DLD1 (cell line): Measurements from ENCODE around the gene ONECUT3.
"Not testable (repeated sequence)": the region's sequence is repeated elsewhere in the genome, so short reads cannot be mapped to it uniquely, and the experiment has no call there.

ENCODE experiments used
- in situ Hi-C: cut with HindIII; loops from 2 replicates; pipeline ENCODE4 v1.10.0; 2017; ENCODE audit warnings: low sequenced_read_pairs

Gene ONECUT3

GRCh38 chr19:1790054-1790792 lies 36.9 kb downstream of the ONECUT3 start:
- in situ Hi-C loops = no loop called here

DNA sequence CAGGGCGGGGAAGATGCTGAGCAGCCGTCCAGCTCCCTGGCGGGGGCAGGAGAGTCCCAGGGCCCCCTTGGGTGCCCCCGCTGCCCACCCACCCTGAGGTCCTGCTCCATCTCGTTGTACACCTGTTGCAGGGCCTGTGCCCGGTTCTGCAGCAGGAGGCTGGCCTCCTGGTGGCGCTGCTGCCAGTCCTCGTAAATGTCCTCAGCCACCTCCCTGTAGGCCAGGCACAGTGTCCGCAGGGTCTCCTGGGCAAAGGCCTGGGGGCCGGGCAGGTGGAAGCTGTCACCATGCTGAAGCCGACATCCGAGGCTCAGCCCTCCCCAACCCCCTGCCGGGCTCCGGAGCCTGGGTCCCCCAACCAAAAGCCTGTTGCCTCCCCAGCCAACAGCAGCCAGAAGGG lies 38.6 kb downstream of the ONECUT3 start:
- in situ Hi-C loops = no loop called here

DNA sequence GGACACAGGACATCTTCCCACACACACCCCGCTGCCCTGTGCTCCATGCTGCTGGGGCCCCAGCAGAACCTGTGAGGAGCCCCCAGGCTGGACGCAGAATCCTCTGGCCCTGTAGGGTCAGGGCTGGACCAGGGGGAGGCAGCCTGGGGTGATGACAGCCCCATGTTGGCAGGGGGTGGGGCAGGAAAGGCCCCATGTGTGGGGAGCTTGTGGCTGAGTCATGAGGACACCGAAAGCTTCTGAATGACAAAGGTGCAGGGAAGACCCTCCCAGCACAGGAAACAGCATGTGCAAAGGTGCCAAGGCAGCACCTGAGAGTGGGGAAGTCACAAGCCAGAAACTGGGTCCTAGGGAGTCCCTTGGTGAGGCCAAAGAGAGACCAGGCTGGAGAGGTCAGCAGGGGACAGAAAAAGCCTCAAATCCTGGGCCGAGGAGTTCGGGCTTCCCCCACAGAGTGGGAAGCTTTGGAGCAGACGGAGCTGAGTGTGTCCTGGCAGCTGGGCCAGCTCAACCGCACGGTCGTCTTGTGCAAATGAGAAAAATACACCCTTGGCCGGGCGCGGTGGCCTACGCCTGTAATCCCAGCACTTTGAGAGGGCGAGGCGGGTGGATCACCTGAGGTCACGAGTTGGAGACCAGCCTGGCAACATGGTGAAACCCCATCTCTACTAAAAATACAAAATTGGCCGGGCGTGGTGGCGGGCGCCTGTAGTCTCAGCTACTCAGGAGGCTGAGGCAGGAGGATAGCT lies 41.3 kb downstream of the ONECUT3 start:
- in situ Hi-C loops = no loop called here

DNA sequence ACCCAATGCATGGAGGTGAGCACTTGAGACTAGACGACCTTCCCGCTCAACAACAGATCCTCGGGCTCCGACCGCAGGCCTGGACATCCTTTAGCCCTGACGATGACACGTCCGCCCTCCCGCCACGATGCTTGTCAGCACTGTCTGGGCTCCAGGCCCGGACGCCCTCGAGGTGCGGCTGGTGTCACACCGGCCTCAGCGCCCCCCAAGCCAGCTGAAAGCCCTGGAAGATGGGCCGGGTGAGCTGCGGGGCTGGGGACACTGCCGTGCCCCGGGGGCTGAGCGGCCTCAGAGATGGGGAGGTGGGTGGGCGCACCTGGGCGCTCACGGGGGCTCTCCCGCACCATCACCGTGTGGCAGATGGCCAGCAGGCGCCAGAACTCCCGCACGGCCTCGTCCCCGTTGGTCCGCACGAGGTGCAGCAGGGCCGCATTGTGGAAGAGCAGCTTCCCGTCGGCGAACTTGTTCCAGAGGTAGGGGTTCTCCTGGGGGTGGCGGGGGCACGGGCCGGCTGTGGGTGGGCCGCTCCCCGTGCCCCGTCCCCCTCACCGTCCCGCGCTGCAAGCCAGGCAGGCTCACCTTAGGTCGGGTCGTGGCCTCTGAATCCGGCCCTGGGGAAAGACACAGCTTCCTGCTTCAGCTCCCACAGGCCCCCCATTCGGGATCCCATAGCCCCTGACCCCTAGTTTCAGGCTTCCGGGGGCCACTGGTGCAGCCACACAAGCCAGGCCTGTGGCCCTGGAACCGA lies 43.3 kb downstream of the ONECUT3 start:
- in situ Hi-C loops = no loop called here

DNA sequence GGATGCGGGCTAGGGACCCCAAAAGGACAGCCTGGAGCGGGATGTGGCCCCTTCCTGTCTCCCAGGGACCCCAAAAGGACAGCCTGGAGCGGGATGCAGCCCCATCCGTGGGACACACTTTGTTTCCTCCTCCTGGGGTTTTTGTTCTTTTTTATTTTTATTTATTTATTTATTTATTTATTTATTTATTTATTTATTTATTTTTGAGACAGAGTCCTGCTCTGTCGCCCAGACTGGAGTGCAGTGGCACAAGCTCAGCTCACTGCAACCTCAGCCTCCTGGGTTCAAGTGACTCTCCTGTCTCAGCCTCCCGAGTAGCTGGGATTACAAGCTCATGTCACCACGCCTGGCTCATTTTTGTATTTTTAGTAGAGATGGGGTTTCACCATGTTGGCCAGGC lies 44.0 kb downstream of the ONECUT3 start:
- in situ Hi-C loops = not testable (repeated sequence)

GRCh38 chr19:1799695-1800342 lies 46.5 kb downstream of the ONECUT3 start:
- in situ Hi-C loops = no loop called here

GRCh38 chr19:1804858-1805257 lies 51.6 kb downstream of the ONECUT3 start:
- in situ Hi-C loops = no loop called here

DNA sequence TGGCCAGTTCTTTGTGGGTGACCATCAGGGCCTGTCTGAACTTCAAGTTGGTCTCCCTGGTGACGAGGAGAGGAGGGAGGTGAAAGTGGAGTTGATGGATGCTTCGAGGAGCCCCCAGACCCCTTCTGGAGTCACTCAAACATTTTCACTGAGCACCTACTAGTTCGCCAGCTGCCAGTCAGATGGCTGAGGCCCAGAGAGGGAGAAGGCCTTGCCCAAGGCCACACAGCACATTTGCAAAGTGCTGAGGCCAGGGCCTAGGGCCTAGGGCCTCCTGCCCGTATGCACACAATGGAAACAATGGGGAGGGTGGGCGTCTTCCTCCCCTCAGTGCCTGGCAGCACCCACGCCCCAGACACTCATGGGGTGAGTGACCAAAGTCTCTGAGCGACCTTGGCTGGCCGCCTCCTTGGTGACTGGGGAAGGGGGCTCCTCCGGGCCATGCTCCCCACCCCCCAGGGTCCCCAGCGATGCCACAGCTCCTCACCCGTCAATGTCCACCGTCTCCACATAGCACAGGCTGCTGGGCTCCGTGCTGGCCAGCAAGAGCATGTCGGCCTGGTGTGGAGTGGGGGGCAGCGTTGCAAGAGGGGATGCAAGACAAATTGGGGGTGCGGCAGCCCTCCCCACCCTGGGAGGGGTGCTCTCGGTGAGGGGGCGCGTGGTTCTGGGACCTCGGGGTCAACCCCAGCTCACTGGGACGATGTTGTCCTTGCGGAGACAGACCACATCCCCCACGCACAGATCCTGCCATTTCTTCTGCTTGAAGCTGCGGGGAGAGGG lies 52.3 kb downstream of the ONECUT3 start:
- in situ Hi-C loops = no loop called here

- in situ Hi-C loops = no loop called here
Measured at GRCh38 chr19:1806184-1807029, 53.1 kb downstream of the ONECUT3 start.

DNA sequence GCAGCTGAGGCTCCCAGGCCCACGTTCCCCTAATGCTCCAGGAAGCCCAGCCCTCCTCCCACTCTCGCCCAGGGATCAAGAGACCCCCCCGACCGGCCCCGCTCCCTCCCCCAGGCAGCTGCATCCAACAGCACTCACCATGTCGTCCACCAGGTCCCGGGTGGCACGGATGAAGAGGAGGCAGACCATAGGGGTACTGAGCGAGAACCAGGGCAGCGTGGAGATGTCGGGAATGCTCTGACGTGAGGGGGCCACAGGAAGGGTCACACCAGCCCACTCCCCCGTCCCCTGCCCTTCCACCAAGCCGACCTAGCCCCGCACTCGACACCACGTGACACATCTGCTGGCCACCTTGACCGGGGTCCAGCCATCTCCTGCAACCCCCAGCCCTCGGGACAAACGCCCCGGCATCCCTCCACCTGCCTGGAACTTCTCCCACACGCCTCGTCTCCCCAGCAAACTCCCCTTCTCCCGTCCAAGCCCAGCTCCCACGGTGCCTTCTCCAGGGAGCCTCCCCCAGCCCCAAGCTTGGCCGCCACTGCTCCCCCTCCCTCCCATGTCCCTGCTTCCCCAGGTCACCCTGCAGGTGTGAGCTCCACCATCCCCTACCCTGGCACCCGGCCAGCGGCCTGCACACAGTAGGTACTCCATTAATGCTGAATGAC lies 53.9 kb downstream of the ONECUT3 start:
- in situ Hi-C loops = no loop called here

- in situ Hi-C loops = no loop called here
Measured at GRCh38 chr19:1807695-1808394, 54.5 kb downstream of the ONECUT3 start.

DNA sequence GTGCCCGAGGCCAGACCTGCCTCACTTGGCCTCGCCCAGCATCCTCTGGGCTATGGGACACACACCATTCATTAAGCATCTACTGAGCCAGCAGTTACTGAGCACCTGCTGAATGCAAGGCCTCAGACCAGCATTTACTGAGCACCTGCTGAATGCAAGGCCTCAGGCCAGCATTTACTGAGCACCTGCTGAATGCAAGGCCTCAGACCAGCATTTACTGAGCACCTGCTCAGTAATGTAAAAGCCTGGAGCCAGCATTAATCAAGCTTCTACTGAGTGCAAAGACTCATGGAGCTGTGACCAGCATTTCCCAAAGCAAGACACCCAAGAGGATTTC lies 55.1 kb downstream of the ONECUT3 start:
- in situ Hi-C loops = no loop called here

DNA sequence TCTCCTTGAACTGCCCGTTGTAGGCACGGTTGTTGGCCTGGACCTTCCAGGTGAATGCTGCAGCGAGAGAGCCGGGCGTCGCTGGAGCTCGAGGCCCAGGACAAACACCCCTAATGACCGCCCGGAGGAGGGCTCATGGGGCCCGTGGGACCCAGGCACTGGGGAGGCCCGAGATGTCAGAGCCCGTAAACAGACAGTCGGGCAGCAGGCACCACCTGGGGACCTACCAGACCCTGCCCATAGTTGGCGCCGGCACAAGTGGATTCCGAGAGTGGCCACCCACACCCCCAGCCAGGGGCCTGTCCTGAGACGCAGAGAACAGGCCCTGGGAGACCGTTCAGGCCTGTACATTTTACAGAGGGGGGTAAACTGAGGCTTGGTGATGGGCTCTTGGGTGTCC lies 56.4 kb downstream of the ONECUT3 start:
- in situ Hi-C loops = no loop called here

- in situ Hi-C loops = no loop called here
Measured at GRCh38 chr19:1810439-1811160, 57.3 kb downstream of the ONECUT3 start.

GRCh38 chr19:1811472-1811894 lies 58.2 kb downstream of the ONECUT3 start:
- in situ Hi-C loops = no loop called here

DNA sequence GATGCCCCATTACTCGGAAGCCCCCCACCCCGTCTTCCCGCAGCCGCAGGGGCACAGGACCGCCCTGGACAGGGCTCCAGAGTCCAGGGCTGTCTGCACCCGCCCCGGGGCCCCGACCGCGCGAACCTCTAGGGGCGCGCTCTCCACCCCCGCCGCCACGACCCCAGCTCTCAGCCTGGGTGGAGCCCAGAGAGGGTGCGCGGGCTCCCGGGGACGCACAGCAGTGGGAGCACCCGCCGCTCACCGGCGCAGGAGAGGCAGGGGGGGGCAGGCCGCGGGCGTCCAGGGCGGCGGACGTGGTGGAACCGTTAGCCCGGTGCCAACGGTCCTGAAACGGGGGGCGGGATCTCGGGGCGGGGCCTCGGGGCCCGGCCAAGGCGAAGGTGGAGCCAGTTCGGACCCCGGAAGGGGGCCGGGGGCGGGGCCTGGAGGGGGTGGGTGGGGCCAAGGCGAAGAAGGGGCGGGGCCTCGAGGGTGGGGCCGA lies 58.7 kb downstream of the ONECUT3 start, which contains the start of gene ATP8B3:
Gene ATP8B3, minus strand, starts transcription at position 335 of the 484 bp plus-strand sequence. CDS start 540 bp downstream, outside the sequence.
- in situ Hi-C loops = no loop called here

DNA sequence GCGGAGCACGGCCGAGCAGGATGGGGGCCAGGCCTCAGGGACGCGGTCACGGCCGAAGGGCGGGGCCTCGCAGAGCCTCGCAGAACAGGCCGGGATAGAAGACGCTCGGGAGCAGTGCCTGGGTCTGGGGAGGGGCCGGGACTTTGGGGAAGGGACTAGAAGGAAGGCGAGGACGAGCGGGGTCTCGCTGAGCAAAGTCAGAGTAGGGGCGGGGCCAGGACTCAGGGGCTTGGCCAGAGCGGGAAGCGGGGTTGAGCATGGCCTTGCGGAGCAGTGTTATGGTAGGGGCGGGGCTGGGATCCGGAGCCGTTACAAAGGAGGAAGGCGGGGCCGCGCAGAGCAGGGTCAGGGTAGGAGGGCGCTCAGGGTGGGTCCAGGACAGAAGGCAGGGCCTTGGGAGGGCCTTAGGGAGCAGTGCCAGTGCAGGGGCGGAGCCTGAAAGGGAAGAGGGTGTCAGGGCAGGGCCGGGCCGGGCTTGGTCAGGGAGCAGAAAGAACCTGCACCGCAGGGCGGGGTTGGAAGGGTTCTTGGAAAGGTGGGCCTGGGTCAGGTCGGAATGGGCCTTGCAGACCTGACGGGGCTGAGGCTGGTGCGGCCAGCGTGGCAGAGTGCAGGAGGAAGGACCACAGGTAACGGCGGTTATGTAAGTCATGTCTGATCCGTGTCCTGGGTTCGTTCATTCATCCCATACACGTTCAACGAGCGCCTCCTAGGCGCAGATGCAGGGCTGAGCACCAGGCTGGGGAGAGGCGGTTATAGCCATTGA lies 59.3 kb downstream of the ONECUT3 start:
- in situ Hi-C loops = no loop called here
